CD4-positive, alpha-beta T cell treated with Interleukin-17A for 4 hours (primary cell): Measurements from ENCODE around the gene CHMP6.

Source experiments
- DNase-seq: peaks from one replicate; pipeline ENCODE4 v3.0.0-alpha.2; 2020; ENCODE audit warnings: mixed read lengths

Gene CHMP6

GRCh38 chr17:81046132-81046769, 54.6 kb downstream of the CHMP6 start:
- DNase-seq: no peak

DNA sequence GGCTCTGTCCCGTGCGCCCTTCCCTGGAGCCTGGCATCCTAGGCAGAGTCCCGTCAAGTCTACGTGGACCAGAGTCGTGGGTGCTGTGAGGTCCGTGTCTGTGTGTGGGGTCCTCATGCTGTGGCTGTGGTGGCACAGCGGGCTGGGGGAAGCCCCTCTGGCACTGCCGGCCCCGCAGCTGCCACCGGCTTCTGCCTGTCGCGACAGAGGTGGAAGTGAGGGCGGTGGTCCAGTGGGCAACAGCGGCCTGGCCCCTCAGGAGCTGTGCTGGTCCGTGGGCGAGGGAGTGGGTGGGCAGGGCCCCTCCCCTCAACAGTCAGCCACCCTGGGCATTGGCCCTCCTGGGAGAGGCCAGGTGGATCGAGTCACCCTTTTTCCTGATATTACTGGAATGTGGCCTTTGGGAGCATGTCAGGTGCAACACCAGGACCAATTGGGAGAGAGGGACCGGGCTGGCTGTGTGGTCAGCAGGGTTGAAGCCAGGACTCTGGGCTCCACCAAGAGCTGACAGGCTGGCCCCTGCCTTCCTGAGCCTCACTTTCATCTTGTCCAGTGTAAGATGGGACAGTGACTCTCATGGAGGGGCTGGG, 55.2 kb downstream of the CHMP6 start:
- no peak for DNase-seq

DNA sequence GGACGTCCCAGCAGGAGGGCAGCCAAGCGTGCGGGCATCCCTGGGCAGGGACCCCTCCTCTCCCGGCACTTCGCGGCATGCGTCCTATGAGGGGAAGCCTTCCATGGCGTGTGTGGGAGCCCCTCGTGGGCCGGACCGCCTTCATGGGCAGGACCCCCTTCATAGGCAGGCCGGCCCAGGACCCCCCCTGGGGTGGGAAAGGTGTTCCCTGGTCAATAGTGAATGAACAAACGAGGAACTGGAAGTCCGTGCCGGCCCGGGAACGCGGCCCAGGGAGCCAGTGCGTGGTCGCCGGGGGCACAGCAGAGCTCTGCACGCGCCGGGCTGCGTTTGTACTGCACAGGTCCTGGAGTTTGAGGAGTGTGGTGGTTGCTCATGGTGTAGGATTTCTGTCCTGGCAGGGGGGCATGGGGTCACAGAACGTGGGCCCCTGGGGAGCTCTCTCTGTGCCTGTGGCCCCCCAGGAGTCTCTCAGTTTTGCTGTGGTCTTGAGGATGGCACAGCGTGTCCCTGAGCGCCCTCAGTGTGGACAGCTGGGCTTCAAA, 57.3 kb downstream of the CHMP6 start:
- no peak for DNase-seq

- no peak for DNase-seq
Observed at GRCh38 chr17:81049372-81049911, 57.8 kb downstream of the CHMP6 start.
